GM18519 (cell line): ENCODE data around the gene TMEM108.

Source experiments
- ATAC-seq: cut with Tn5 transposase; IDR thresholded peaks from one replicate; pipeline ENCODE4 v1.9.1; 2021; ENCODE audit warnings: mild to moderate bottlenecking, moderate library complexity; ENCODE audit not compliant: unreplicated experiment, low FRiP score

The TMEM108 gene

GRCh38 chr3:133442518-133442917 lies 404.3 kb downstream of the TMEM108 start:
- ATAC-seq = no peak

DNA sequence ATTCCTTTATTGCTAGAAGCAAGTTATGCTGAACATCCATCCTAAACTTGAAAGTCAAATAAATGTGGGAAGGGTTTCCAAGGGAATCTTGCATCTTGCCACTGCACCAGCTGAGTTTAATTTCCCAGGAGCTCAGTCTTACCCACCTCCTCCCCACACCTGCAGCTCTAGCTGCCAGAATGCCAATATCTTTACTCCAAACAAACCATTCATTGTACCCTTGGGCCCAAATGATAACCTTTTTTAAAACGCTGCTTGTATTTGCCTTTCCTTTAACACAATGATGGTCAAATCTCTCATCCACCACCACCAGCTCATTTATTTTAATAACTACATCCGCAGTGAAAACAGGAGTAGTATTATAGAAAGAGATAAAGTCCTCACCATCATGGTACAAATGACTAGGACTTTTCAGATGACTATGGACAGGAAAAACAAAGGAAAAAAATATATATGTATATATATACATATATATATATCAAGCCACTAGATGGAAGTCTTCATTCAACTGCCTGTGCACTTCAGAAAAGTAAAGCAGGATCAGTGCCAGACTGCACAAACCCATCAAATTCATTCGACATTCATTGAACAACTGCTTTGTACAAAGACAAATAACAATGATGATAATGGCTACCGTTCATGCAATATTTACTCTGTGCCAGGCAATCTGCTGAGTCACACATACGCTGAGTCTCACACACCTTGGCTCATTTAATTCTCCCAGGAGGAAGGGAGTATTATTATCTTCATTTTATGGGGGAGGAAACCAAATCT lies 405.6 kb downstream of the TMEM108 start:
- ATAC-seq = no peak

DNA sequence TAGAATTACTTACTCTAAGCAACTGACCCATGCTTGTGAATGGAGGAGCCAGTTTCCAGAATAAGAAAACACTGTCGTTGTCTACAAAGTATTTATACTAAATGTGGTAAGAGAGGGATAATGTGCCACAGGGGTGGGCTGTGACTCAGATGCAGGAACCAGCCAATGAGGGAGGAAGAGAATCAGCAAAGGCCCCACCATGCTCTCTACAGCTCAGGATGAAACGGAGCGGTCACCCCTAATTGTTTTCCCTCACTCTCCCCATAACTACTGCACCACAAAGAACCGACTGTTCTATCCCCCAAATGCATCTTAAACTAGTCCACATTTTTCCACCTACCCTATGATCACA lies 406.2 kb downstream of the TMEM108 start:
- ATAC-seq = no peak

DNA sequence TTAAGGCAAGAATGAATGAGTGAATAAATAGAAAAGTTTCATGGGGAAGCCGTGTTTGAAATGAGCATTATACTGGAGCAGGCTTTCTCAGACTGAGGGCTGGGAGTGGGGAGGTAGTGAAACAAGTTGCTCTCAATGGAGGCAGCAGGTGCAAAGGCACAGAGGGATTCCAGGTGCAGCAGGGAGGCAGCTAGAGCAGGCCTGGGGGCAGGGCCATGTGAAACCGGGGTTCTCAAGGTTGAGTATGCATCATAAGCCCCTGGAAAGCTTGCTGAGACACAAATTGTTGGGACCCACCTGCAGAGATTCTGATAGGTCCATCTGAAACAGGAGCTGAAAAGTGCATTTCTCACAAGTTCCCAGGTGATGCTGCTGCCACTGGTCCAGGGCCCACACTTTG lies 406.9 kb downstream of the TMEM108 start:
- no peak for ATAC-seq
